GM21447 (cell line): ENCODE results near the gene TOMM6.

Experiments used
- ATAC-seq: cut with Tn5 transposase; IDR thresholded peaks from one replicate; pipeline ENCODE4 v1.9.1; 2021; ENCODE audit not compliant: unreplicated experiment

Gene TOMM6

DNA sequence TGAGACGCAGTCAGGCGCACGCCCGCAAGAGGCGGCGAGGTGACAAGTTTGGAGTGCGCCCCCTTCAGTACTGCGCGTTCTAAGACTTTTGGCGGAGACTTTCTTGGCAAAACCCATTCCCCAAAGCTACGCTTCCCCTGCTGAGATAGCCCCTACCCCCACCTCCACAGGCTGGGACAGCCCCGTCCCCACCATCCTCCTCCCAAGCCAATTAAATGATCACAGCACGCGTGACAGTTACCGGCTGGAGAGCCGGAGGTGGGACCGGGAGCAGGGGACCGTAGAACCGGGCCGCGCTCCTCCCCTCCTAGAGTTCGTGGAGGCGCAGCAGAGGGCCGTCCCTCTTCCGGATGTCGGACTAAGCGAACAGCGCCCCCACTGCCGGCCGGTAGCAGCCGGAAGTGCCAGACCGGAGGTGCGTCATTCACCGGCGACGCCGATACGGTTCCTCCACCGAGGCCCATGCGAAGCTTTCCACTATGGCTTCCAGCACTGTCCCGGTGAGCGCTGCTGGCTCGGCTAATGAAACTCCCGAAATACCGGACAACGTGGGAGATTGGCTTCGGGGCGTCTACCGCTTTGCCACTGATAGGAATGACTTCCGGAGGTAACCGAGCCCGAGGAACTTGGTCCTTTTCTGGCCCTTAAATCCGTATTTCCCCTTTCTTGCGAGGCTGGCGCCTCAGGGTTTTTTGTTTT, at the start of gene TOMM6:
TSS of gene TOMM6 (plus strand) at position 476 of the 699 bp plus-strand sequence. CDS start at position 480, 4 bp downstream.
- peak; percentile 79 for ATAC-seq

GRCh38 chr6:41739041-41739440, 48.5 kb upstream of the TOMM6 start:
- ATAC-seq = no peak

GRCh38 chr6:41740366-41741162, 46.9 kb upstream of the TOMM6 start:
- no peak for ATAC-seq

DNA sequence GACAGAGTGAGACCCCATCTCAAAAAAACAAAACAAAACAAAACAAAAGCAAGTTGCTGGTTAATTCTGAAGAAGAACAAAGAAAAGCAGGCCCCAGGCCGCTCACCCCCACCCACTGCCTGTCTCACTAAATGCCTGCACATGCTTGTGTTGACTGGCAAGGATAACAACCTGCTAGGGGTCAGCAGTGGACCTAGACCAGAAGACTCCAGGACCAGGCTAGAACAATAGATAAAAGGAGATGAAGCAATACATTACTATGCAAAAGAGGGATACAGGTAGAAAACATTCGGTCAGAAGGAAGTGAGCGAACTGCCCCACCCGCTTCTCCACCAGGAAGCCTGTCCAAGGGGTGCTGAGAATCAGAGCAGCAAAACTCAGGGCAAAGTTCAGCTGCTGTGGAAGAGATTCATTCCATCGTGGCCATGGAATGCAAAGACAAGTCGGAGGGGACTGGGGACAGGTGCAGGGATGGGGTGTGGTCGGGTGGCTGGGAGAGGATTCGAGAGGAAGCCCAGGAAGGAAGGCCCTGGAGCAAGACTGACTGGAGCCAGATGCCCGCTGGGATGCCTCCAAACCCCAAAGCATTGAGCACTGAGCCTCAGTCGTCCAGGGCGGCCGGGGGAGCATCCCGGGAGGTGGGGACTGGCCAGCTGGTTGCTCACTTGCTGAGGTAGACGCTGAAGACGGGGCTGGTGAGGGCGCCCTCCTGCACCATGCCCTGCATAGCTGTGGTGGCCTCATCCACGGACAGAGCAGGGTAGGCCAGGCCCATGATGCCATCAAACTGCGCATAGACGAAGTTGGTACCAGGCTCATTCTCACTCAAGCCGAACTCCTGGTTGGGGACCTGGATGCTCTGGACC, 45.6 kb upstream of the TOMM6 start:
- no peak for ATAC-seq

DNA sequence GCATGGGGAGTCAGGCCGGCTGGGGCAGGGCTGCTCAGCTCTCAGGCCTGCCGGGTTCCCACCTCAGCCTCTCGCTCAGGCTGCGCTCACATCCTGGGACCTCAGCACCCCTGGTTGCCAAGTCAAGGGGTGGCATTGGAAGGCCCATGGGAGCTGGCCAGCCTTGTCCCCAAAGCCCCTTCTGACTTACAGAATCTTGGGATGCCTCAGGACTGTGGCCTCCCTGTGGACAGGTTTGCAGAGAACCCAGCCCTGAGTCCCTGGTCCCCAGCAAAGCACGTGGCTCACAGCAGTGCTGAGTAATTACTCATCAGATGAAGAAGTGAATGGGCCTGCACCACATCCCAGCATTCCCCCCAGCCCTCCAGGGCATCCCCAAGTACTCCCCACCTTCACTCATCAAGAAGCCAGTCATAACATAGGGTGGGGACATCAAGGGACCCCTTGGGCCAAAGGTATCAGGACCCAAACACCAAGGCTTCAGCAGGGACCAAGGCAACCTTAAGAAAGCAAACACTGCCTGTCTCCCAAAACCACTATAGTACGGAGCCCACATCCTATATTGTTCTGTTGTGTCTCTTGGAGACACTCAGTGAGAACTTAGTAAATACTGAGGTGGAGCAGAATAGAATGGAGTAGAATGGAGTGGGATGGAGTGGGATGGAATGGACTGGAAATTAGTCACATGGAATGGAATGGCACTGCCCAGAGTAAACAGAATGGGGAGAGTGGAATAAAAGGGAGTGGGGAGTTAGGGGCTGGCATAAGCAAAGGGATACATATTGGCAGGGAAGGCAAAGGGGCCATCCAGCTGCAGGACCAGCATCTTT, 43.9 kb upstream of the TOMM6 start:
- ATAC-seq = no peak

GRCh38 chr6:41744236-41744787, 43.2 kb upstream of the TOMM6 start:
- no peak for ATAC-seq

DNA sequence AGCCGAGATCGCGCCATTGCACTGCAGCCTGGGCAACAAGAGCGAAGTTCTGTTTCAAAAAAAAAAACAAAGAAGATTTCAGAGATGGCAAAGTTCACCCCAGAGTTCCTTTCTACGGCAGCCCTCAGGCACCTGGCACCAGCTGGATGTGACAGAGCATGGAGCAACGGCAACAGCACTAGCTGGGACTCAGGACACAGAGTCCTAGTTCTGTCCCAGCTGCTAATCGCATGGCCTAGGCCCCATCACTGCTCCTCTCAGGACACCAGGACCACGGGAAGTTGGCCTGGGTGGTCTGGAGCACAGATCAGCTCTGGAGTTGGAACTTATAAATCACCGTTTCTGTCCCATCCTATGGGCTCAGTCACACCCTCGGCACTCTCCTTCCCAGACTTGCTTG, 41.4 kb upstream of the TOMM6 start:
- no peak for ATAC-seq

GRCh38 chr6:41747256-41748101, 40.0 kb upstream of the TOMM6 start, which contains the start of gene PGC:
Gene PGC (minus strand): TSS chr6:41747397. CDS start chr6:41747334, 63 bp downstream.
- ATAC-seq = no peak

GRCh38 chr6:41748102-41748477, 39.4 kb upstream of the TOMM6 start:
- ATAC-seq = no peak

GRCh38 chr6:41748542-41748941, 39.0 kb upstream of the TOMM6 start:
- no peak for ATAC-seq

DNA sequence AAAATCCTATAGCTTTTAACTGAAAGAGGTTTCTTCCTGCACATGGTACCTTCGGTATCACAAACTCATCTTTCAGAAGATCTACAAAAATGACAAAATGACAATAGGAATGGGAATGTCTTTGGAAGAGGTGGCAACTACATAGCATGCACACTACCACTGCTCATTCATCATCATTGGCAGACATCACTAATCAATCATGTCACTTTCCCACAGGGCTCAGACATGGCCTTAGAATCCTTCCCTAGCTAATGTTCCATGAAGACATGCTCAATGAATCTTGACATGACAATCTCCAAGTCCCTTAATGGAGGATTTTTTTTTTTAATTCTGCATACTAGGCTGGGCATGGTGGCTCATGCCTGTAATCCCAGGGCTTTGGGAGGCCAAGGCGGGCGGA, 37.1 kb upstream of the TOMM6 start:
- no peak for ATAC-seq

GRCh38 chr6:41755895-41756294, 31.6 kb upstream of the TOMM6 start:
- ATAC-seq = no peak

DNA sequence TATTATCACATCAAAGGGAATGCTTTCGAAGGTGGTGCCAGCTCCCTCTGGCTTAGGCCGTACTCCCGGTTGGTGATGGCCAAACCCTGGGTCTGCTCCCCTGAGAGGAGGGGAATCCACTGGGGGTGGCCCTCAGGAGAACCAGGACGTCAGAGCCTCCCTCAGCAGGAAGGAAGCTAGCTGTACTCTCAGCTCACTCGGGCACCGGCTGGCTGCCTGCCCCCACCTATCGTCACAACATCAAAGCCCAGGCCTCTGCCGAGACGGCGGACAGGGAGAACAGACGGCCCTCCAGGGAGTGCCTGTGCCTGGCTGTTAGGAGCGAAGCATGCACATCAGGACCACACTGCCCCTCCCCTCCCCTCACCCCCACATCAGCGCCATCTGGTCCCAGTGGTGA, 31.1 kb upstream of the TOMM6 start:
- no peak for ATAC-seq

DNA sequence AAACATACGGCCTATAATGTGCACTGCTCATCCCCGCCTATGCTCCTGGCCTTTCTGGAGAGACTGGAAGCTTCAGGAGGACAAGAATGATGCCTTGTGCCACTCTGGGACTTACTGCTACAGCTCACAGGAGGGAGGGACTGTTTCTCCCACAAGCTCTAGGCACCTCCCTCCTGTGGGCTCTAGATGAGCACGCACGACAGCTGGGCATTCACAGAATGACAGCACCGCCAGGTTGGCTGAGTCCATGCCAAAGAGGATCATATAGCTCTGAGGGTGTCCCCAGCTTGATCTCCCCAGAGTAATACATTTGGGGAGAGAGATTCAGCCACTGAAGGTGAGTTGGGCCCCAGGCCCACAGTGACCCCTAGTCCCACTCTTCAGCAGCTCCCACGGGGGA, 30.2 kb upstream of the TOMM6 start:
- no peak for ATAC-seq

DNA sequence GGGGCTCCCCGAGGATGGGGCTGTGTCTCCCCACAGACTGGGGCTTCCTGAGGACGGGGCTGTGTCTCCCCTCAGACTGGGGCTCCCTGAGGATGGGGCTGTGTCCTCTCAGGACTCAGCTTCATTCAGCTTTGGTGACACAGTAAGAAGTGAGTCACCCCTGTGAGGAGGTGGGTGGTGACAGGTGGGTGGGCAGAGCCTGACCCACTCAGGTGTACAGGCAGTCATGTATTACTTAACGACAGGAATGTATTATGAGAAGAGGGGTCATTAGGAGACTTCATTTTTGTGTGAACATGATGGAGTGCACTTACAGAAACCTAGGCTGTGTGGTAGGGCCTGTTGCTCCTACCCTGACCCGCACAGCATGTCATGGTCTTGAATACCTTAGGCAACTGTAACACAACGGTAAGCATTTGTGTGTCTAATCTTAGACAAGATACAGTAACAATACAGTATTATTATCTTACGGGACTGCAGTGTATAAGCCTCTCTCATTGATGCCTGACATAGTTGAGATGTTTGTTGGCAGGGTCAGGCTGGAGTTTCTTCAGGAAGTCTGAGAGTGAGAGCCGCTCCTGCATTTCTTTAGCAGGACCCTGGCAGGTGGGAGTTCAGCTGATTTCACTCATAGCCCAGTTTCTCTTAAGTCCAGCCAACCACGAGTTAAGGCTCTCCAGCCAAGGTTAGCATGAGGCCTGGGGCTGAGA, 29.4 kb upstream of the TOMM6 start:
- ATAC-seq = no peak

- ATAC-seq = no peak
Measured at GRCh38 chr6:41758641-41759035, 28.9 kb upstream of the TOMM6 start.

GRCh38 chr6:41759106-41759904, 28.2 kb upstream of the TOMM6 start:
- no peak for ATAC-seq
